Nucleus accumbens (tissue), 56 donors: ENCODE data around the gene KRTAP23-1.

Experiments used
- DNase-seq, 56 donors: peaks; one replicate each; lab custom pipeline; 2025; lab: John Stamatoyannopoulos, UW

KRTAP23-1 gene, protein sequence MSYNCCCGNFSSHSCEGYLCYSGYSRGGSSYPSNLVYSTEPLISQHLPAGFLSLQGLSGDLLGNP

GRCh38 chr21:30348506-30348905, at the start of gene KRTAP23-1:
Gene KRTAP23-1, minus strand, starts transcription at chr21:30348606. Its CDS starts 0 bp downstream, at chr21:30348606.
- DNase-seq: no peak

DNA sequence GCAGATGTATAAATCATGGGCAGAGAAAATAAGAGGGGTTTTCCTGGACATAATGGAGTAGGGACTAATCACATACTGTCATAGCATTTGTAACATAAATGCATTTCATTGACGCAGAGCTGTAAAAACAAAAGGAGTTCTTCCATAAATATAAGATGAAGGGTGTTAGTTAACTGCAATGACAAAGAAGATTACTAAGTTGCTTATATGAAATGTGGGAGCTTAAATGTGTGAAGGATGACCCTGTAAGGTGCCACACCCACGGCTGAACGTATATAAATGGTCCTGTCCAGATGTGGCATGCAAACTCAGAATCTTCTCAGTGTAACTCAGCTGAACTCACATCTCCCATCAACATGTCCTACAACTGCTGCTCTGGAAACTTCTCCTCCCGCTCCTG, 47.3 kb upstream of the KRTAP23-1 start, which contains the start of gene KRTAP13-1:
TSS of gene KRTAP13-1 (plus strand) at position 301 of the 400 bp plus-strand sequence. CDS start at position 357, 56 bp downstream.
- DNase-seq: no peak

DNA sequence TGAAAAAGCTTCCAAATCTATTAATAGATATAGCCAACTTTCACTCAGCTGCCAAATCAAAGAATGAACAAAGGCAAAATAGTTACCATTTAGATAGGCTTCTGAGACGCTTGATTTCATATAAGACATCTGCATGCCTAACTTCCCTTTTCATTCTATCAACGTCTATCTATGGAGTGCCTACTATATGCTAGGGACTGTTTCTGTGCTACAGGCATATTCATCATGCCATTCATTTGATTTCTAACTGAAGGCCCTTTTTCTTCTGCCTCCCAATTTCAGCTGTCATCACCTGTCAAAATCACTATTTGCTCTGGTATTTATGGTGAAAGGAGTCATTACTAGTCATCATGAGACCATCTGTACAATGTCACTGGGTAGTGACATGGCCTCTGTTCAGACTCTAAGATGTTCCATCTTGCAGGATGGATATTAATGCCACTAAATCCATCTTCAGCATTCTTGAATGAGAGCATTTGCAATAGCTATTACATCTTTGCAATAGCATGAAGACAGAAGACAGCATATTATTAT, 43.2 kb upstream of the KRTAP23-1 start:
- no peak for DNase-seq

- no peak for DNase-seq
Measured at GRCh38 chr21:30382201-30382600, 33.8 kb upstream of the KRTAP23-1 start.

DNA sequence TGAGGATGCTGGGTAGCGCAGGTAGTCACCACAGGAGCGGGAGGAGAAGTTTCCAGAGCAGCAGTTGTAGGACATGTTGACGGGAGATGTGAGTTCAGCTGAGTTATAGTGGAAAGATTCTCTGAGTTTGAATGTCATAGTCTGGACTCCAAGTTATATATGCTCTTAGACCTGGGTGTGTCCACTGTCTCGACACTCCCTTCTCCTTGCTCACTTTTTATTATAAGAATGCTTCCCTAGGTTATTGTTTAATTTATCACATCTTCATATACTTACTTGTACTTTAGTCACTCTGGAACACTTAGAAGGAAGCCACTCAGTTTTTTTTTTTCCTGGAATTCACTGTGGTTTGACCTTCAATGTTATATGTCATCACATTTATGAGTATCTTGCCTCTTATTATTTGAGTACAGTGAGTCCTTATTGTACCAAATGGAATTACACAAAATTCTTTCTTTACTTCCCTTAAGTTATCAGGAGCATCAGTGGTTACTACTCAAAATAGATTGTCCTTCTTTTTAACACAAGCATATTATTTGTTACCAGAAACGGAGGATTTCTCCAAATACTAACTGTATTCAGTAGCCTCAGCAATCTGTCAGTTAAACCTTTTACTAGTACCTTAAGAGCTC, 23.8 kb upstream of the KRTAP23-1 start, which contains the start of gene KRTAP13-2:
TSS of gene KRTAP13-2 (minus strand) at position 133 of the 632 bp plus-strand sequence. CDS start at position 75, 58 bp downstream.
- DNase-seq: no peak

DNA sequence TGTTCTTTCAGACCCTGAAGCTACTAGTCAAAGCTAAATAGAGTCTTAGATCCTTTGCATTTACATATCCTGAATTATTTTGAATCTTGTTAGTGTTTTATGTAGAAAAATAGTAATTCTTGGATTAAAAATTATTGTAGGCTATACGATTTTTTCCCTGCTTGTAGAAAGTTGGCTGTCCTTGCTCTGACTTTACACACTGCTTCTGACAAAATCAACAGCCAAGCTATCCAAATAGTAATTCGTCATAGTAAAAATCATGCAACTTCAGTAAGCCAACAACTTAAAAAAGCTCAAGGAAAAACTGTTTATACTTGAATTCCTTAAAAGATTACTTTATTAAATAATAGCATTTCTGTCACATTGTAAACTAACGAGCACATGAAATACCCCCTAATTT, 7.5 kb upstream of the KRTAP23-1 start:
- DNase-seq: no peak

DNA sequence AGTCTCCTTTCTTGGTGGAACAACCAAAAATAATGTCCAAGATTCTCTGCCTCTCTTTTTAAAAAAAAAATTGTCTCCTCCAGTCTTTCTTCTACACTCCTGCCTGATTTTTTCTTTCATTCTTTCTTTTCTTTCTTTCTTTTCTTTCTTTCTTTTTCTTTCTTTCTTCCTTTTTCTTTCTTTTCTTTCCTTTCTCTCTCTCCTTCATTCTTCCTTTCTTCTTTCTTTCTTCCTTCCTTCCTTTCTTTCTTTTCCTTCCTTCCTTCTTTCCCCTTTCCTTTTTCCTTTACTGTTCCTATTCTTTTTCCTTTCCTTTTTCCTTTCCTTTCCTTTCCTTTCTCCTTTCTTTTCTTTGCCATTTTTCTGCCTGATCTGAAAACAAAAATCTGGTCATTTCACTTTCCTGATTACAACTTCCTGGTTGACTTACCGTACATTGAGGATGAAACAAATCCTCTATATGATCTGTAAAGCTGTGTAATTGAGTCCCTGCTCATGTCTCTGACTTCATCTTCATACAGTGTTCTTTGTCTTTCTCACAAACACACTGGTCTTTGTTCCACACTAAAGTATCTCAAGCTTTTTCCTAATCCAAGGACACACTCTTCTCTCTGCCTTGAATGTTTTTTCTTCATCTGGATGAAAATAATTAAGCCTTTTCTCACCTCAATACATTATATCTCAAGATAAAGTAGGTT, 6.1 kb upstream of the KRTAP23-1 start:
- DNase-seq: no peak

DNA sequence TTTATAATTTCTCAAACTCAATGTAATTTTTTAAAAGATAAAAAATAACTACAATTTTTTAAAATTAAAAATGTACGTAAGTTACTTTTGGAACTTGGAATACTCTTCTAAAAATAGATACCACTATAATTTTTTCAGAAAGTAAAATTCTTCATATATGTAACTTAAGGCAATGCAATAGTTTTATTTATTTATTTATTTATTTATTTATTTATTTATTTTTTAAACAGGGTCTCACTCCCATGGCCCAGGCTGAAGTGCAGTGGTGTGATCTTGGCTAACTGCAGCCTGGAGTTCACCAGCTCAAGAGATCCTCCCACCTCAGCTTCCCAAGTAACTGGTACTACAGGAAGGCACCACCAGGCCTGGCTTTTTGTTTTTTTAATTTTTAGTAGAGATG, 3.1 kb upstream of the KRTAP23-1 start:
- no peak for DNase-seq

GRCh38 chr21:30349572-30349971, 1.2 kb upstream of the KRTAP23-1 start:
- DNase-seq: no peak

DNA sequence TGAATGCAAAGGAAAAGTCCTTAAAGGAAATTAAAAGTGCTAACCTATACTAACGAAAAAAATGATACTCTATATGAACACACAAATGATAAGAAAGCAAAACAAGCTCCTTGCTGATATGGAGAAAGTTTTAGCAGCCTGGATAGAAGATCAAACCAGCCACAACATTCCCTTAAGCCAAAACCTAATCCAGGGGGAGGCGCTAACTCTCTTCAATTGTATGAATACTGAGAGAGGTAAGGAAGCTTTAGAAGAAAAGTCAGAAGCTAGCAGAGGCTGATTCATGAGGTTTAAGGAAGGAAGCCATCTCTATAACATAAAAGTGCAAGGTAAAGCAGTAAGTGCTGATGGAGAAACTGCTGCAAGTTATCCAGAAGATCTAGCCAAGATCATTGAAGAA, 3.4 kb downstream of the KRTAP23-1 start:
- no peak for DNase-seq

- peak in 13 of 56 donors; percentile 1 to 52 (median 7) for DNase-seq
Measured at GRCh38 chr21:30340714-30341573, 7.5 kb downstream of the KRTAP23-1 start.

DNA sequence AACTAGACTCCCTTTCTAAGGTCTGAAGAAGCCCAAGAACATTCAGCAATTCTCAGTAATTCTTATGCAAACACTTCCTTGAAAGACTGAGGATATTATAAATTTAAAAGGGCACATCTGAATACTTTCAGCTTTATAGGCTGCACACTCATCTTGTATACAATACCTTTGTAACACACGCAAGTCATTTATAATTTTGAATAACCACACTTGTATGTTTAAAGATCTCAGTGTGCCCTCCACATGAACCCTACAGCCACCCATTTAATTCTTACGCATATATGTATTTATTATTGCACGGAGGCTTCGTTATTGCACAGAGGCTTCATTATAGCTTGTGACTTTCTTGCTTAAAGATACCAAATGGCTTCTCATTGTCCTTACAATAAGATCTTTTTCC, 9.7 kb downstream of the KRTAP23-1 start:
- DNase-seq: no peak

DNA sequence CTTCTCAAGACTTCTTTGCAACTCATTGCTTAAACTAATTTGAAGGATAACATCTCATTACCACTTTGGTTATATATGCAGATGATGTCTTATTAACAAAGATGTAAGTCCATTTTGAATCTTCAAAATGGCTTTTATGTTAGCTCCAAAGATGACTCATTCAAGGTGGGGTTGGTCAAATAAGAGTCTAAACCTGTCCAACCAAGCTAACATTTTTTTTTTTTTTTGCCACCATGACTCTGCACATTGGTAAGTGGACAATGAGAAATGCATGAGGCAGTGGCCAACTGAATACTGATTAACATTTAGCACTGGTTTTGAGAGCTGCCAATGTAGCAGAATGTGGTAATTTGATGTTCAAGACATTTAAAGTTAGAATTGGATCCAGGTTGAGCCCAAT, 10.6 kb downstream of the KRTAP23-1 start:
- no peak for DNase-seq

GRCh38 chr21:30337276-30337744, 11.1 kb downstream of the KRTAP23-1 start, which contains the start of gene KRTAP27-1:
Gene KRTAP27-1, minus strand, starts transcription at chr21:30337694. Its CDS starts 26 bp downstream, at chr21:30337668.
- DNase-seq: no peak

- DNase-seq: no peak
Measured at GRCh38 chr21:30336596-30336995, 11.8 kb downstream of the KRTAP23-1 start.

DNA sequence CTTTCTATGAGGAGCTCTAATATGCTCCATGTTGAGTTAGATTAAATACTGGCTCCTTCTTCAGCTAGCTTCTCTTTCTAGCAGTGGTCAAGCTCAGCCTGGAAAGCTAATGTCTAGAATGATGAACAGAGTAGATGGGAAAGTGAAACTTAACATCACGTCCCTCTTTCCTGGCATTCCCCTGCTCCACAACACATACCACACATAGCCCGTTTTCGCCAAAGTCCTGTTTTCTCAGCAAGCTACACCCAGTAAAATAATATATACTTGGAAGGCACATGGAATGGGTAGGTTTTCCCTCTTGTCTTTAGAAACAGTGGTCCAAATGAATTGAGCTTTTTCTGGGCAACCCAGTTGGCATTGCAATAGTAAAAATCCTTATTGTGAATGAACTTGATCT, 14.7 kb downstream of the KRTAP23-1 start:
- DNase-seq: no peak

DNA sequence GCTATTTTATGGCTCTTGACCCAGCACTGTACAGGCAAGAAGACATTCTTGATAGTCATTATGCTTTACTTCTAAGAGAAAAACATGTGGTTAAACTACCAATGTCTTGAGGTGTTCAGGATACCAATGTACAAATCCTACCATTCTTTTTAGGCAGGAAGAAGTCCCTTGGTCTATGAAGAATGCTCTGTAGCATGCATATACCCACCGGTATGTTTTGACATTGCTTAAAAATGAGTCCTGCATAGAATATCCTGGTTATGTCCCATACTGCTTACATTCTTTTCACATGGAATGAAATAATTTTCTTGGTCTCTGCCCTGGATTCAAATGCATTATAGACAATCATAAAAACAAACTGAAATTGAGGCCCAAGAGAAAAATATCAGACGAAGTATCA, 15.7 kb downstream of the KRTAP23-1 start:
- DNase-seq: no peak

- no peak for DNase-seq
Measured at GRCh38 chr21:30329203-30329875, 19.1 kb downstream of the KRTAP23-1 start.

DNA sequence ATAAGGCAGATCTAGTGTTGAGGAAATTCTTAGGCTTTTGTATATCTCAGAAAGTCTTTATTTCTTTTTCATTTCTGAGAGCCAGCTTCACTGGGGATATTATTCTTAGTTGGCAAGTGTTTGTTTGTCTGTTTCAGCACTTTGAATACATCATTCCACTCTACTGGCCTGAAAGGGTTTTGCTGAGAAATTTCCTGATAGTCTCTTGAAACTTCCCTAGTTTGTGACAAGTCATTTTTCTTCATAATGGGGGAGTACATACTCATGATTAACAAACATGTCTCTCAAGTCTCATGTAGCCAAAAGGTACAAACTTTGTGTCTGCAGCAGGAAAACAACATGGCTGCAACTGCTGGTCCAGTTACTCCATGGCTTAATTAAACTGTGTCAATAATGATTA, 22.0 kb downstream of the KRTAP23-1 start:
- DNase-seq: no peak

GRCh38 chr21:30320215-30320614, 28.2 kb downstream of the KRTAP23-1 start, which contains the start of gene KRTAP26-1:
Gene KRTAP26-1, minus strand, starts transcription at chr21:30320315. Its CDS starts 280 bp downstream, at chr21:30320035.
- no peak for DNase-seq
